Measurements from ENCODE around the gene GJA1.

DNA sequence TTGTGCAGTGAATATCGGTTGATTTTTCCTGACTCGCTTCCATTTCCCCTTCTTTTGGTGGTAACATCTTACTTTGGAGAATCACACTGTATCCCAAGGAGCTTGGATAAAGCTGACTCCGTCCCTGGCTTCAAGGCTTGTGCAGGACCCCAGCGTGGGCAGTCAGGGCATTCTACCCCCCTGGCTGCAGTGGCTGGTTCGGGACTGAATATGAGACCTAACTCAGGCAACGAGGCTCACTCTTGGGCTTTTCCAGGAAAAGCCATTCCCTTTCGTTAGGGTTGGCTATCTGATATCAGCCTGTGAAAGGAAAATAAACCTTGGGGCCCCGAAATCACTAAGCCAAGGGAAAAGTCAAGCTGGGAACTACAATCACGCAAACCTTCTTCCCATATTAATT lies 30.1 kb upstream of the GJA1 start:
- TF ChIP-seq TEAD4 (IDR thresholded peaks at IDR 0.05) (no peak), EGR1 (IDR thresholded peaks at IDR 0.05) (no peak), NFIC (IDR thresholded peaks at IDR 0.05) (no peak), TAF1 (IDR thresholded peaks at IDR 0.05; ENCODE audit: low read depth) (no peak), RAD21 (IDR thresholded peaks at IDR 0.05; ENCODE audit: low read depth) (no peak)
